GM23248 (cell line): Measurements from ENCODE around the gene SNX17. TPM values are rescaled to one million over a fixed set of nuclear protein-coding genes. Genes with fewer than 3 reads are reported as not detected.

Source experiments
- DNase-seq: peaks from one replicate; pipeline ENCODE4 v3.0.0-alpha.2; 2015
- H2AFZ ChIP-seq: fragments of 200-600 bp; sonication (generic); 2 replicates; pipeline ENCODE4 v1.6.1; 2016; ENCODE audit warnings: antibody characterized with exemption
- H3F3A ChIP-seq: fragments of 200-600 bp; sonication (generic); 2 replicates; pipeline ENCODE4 v1.6.1; 2016; ENCODE audit warnings: mild to moderate bottlenecking, antibody characterized with exemption, mixed run types; ENCODE audit not compliant: insufficient read depth
- H3K27ac ChIP-seq: fragments of 200-600 bp; sonication (generic); 2 replicates; pipeline ENCODE4 v1.5.1; 2016; ENCODE audit warnings: mild to moderate bottlenecking
- H3K27me3 ChIP-seq: fragments of 200-600 bp; sonication (generic); replicated peaks from 2 replicates; pipeline ENCODE4 v1.6.1; 2016; ENCODE audit warnings: mild to moderate bottlenecking; ENCODE audit not compliant: insufficient read depth
- H3K36me3 ChIP-seq: fragments of 200-600 bp; sonication (generic); 2 replicates; pipeline ENCODE4 v1.6.1; 2016; ENCODE audit warnings: low read depth, mild to moderate bottlenecking
- H3K4me1 ChIP-seq: fragments of 200-600 bp; sonication (generic); 2 replicates; pipeline ENCODE4 v1.6.1; 2016; ENCODE audit warnings: mild to moderate bottlenecking; ENCODE audit not compliant: insufficient read depth
- H3K4me2 ChIP-seq: fragments of 200-600 bp; sonication (generic); one replicate; pipeline ENCODE4 v1.6.1; 2016; ENCODE audit warnings: mild to moderate bottlenecking; ENCODE audit not compliant: unreplicated experiment
- H3K4me3 ChIP-seq: fragments of 200-600 bp; sonication (generic); 2 replicates; pipeline ENCODE4 v1.5.1; 2016; ENCODE audit warnings: mild to moderate bottlenecking
- H3K79me2 ChIP-seq: fragments of 200-600 bp; sonication (generic); 2 replicates; pipeline ENCODE4 v1.6.1; 2016; ENCODE audit warnings: mild to moderate bottlenecking; ENCODE audit not compliant: insufficient read depth
- H3K9ac ChIP-seq: fragments of 200-600 bp; sonication (generic); 2 replicates; pipeline ENCODE4 v1.6.1; 2016; ENCODE audit warnings: mild to moderate bottlenecking
- H3K9me2 ChIP-seq: fragments of 200-600 bp; sonication (generic); 2 replicates; pipeline ENCODE4 v1.6.1; 2016; ENCODE audit warnings: mixed run types, mild to moderate bottlenecking, moderate library complexity; ENCODE audit not compliant: insufficient read depth
- H3K9me3 ChIP-seq: fragments of 200-600 bp; sonication (generic); one replicate; pipeline ENCODE4 v1.6.1; 2017; ENCODE audit warnings: low read depth
- H4K20me1 ChIP-seq: fragments of 200-600 bp; sonication (generic); 2 replicates; pipeline ENCODE4 v1.6.0; 2016; ENCODE audit not compliant: insufficient read depth
- EZH2 ChIP-seq: fragments of 200-600 bp; sonication (generic); IDR thresholded peaks from 2 replicates; pipeline ENCODE4 v1.6.1; 2018; ENCODE audit warnings: antibody characterized with exemption, mild to moderate bottlenecking; ENCODE audit not compliant: insufficient read depth, poor library complexity, severe bottlenecking
- EZH2phosphoT487 ChIP-seq: fragments of 200-600 bp; sonication (generic); IDR thresholded peaks from 2 replicates; pipeline ENCODE4 v1.6.1; 2018; ENCODE audit warnings: antibody characterized with exemption, moderate library complexity, mild to moderate bottlenecking, low read depth; ENCODE audit not compliant: insufficient read depth
- WGBS, 2 experiments: methylation state at CpG; one replicate each; pipeline ENCODE4 v1.1.6; 2015 to 2017; ENCODE audit warnings: low lambda C conversion rate in 2 of 2, low coverage in 1 of 2; ENCODE audit errors: missing lambda C conversion rate in 2 of 2; 5-methylcytosine and 5-hydroxymethylcytosine counted together
- in situ Hi-C: fragments of 300-500 bp; cut with MboI; formaldehyde crosslinking; loops from 2 replicates; pipeline ENCODE4 v1.15.0; 2020
- polyA plus RNA-seq: library from polyadenylated mRNA; unstranded; fragments of >200 nt; fragmentation: Nextera tagmentation; extraction: Ambion mirVana; gene quantifications from 2 replicates; pipeline ENCODE4 v1.2.1, GENCODE V29; 2016
- total RNA-seq: library from RNA; depleted of rRNA; stranded (reverse); fragments of >200 nt; shearing (Covaris generic); gene quantifications from 2 replicates; pipeline ENCODE4 v1.2.3, GENCODE V29; 2014

The SNX17 gene
- total and polyA plus RNA-seq, 2 experiments from 2014 or later: 173 to 193 TPM

GRCh38 chr2:27407798-27408491 lies 37.5 kb downstream of the SNX17 start:
- H3K27ac ChIP-seq: peak overlapping the region; percentile 64
- H2AFZ ChIP-seq: peak overlapping the region; percentile 100
- peaks cover 12% of the 10 kb centered on the region for H3K4me1 ChIP-seq
- H3K36me3 ChIP-seq: no peaks in the 10 kb centered on the region
- no peaks in the 10 kb centered on the region for H3K9me3 ChIP-seq
- H4K20me1 ChIP-seq: no peaks in the 10 kb centered on the region
- peak; percentile 79 for DNase-seq
- TF ChIP-seq EZH2phosphoT487: no peak
- TF ChIP-seq EZH2: no peak
- peak overlapping the region; percentile 85 for H3K9ac ChIP-seq
- no peaks in the 10 kb centered on the region for H3K27me3 ChIP-seq
- 49% methylated on average over 16 of the region's 16 CpGs for WGBS, 2 experiments
- H3K4me2 ChIP-seq: peak overlapping the region; percentile 98
- in situ Hi-C loops: no loop called here
- H3F3A ChIP-seq: peaks cover 12% of the 10 kb centered on the region
- H3K4me3 ChIP-seq: peak overlapping the region; percentile 85
- peaks cover 64% of the 10 kb centered on the region for H3K79me2 ChIP-seq
- H3K9me2 ChIP-seq: no peaks in the 10 kb centered on the region

- H3K4me3 ChIP-seq: peak overlapping the region; percentile 85
- no peaks in the 10 kb centered on the region for H3K36me3 ChIP-seq
- no peaks in the 10 kb centered on the region for H3K9me3 ChIP-seq
- peaks cover 56% of the 10 kb centered on the region for H3K79me2 ChIP-seq
- peaks cover 12% of the 10 kb centered on the region for H3K4me1 ChIP-seq
- H3F3A ChIP-seq: peaks cover 12% of the 10 kb centered on the region
- TF ChIP-seq EZH2 (no peak), EZH2phosphoT487 (no peak)
- peak; percentile 67 for DNase-seq
- peak overlapping the region; percentile 100 for H2AFZ ChIP-seq
- H3K9ac ChIP-seq: peak overlapping the region; percentile 85
- H4K20me1 ChIP-seq: no peaks in the 10 kb centered on the region
- H3K9me2 ChIP-seq: no peaks in the 10 kb centered on the region
- peak overlapping the region; percentile 98 for H3K4me2 ChIP-seq
- no peaks in the 10 kb centered on the region for H3K27me3 ChIP-seq
- WGBS, 2 experiments: 1 to 2% methylated on average over 23 to 32 of the region's 33 CpGs
- in situ Hi-C loops: no loop called here
- H3K27ac ChIP-seq: peak overlapping the region; percentile 64
These were observed 38.3 kb downstream of the SNX17 start for GRCh38 chr2:27408601-27409320.

- DNase-seq: peak; percentile 98
- WGBS, 2 experiments: 1% methylated on average over 54 to 56 of the region's 82 CpGs
These were observed 39.1 kb downstream of the SNX17 start, which contains the start of gene PPM1G for GRCh38 chr2:27409321-27410073. TSS of gene PPM1G (minus strand) at chr2:27409591. CDS start at chr2:27409422, 169 bp downstream.

GRCh38 chr2:27412419-27413152 lies 42.2 kb downstream of the SNX17 start:
- in situ Hi-C loops: no loop called here
- TF ChIP-seq EZH2: no peak
- no peak for TF ChIP-seq EZH2phosphoT487

More at GRCh38 chr2:27409321-27410073, 39.1 kb downstream of the SNX17 start, which contains the start of gene PPM1G:
- peak within 1 kb of the TSS; percentile 66 for H3K27ac ChIP-seq
- peak within 1 kb of the TSS; percentile 100 for H2AFZ ChIP-seq
- H3K4me3 ChIP-seq: peak within 1 kb of the TSS; percentile 85
- H3K9me3 ChIP-seq: no peaks in the 10 kb centered on the region
- no peak for TF ChIP-seq EZH2
- no peak for TF ChIP-seq EZH2phosphoT487
- H3K79me2 ChIP-seq: peaks cover 49% of the 10 kb centered on the region
- H3K4me2 ChIP-seq: peak within 1 kb of the TSS; percentile 98
- H3K9ac ChIP-seq: peak within 1 kb of the TSS; percentile 85
- H3K4me1 ChIP-seq: peaks cover 12% of the 10 kb centered on the region
- H3K36me3 ChIP-seq: no peaks in the 10 kb centered on the region
- H3F3A ChIP-seq: peaks cover 12% of the 10 kb centered on the region
- no peaks in the 10 kb centered on the region for H3K27me3 ChIP-seq
- no peaks in the 10 kb centered on the region for H3K9me2 ChIP-seq
- in situ Hi-C loops: no loop called here
- no peaks in the 10 kb centered on the region for H4K20me1 ChIP-seq

More at GRCh38 chr2:27412419-27413152, 42.2 kb downstream of the SNX17 start:
- Histone ChIP-seq H3K9me3 (no peaks in the 10 kb centered on the region), H3F3A (peaks cover 12% of the 10 kb centered on the region), H3K36me3 (no peaks in the 10 kb centered on the region), H3K4me3 (no peak overlapping the region), H3K9me2 (no peaks in the 10 kb centered on the region), H2AFZ (no peak overlapping the region), H3K27ac (no peak overlapping the region), H3K4me2 (no peak overlapping the region), H3K9ac (no peak overlapping the region), H4K20me1 (no peaks in the 10 kb centered on the region), H3K4me1 (peaks cover 8% of the 10 kb centered on the region), H3K79me2 (peaks cover 18% of the 10 kb centered on the region), H3K27me3 (no peaks in the 10 kb centered on the region)
- DNase-seq: no peak
- WGBS, 2 experiments: 61 to 67% methylated on average over 9 of the region's 9 CpGs
